Glomerular endothelial cell (primary cell): ENCODE measurements around the gene VKORC1. TPM values are rescaled to one million over a fixed set of nuclear protein-coding genes. Genes with fewer than 3 reads are reported as not detected.
A peak's percentile ranks its signal among the peaks of the same experiment; 100 is the strongest.

Experiments
- DNase-seq: peaks from one replicate; pipeline ENCODE4 v3.0.0-alpha.2; 2011; ENCODE audit warnings: low read depth, low spot score; ENCODE audit errors: extremely low read depth
- total RNA-seq: library from RNA; depleted of rRNA; stranded (reverse); fragments of >200 nt; gene quantifications from 2 replicates; pipeline ENCODE4 v1.2.3, GENCODE V29; 2015

Gene VKORC1
- total RNA-seq, 1 donor from 2014 or later: 167 TPM

- DNase-seq: no peak
Observed at GRCh38 chr16:31083981-31084380, 10.6 kb downstream of the VKORC1 start.

GRCh38 chr16:31083556-31083955 is 11.0 kb downstream of the VKORC1 start:
- no peak for DNase-seq

GRCh38 chr16:31083081-31083480 is 11.5 kb downstream of the VKORC1 start:
- no peak for DNase-seq

GRCh38 chr16:31082368-31083045 is 12.1 kb downstream of the VKORC1 start:
- no peak for DNase-seq

- DNase-seq: no peak
Observed at GRCh38 chr16:31081428-31082351, 12.9 kb downstream of the VKORC1 start.

- no peak for DNase-seq
Observed at GRCh38 chr16:31080756-31081419, 13.7 kb downstream of the VKORC1 start.

- DNase-seq: no peak
Observed at GRCh38 chr16:31080035-31080629, 14.5 kb downstream of the VKORC1 start.

GRCh38 chr16:31079342-31079944 is 15.2 kb downstream of the VKORC1 start:
- DNase-seq: no peak

GRCh38 chr16:31078597-31079341 is 15.8 kb downstream of the VKORC1 start:
- DNase-seq: no peak

- no peak for DNase-seq
Observed at GRCh38 chr16:31077592-31078396, 16.8 kb downstream of the VKORC1 start.

- DNase-seq: no peak
Observed at GRCh38 chr16:31077024-31077423, 17.6 kb downstream of the VKORC1 start.

- no peak for DNase-seq
Observed at GRCh38 chr16:31076319-31076718, 18.3 kb downstream of the VKORC1 start.

- DNase-seq: no peak
Observed at GRCh38 chr16:31074814-31075183, 19.8 kb downstream of the VKORC1 start.

GRCh38 chr16:31073970-31074813 is 20.4 kb downstream of the VKORC1 start, which contains the start of the genes ZNF646 and ZNF668:
ZNF646 (plus strand) TSS chr16:31074422; CDS start chr16:31076325, 1,903 bp downstream.
ZNF668 (minus strand) TSS chr16:31074240; CDS start chr16:31064459, 9,781 bp downstream.
- peak; percentile 97 for DNase-seq

GRCh38 chr16:31073142-31073969 is 21.2 kb downstream of the VKORC1 start:
- no peak for DNase-seq

- no peak for DNase-seq
Observed at GRCh38 chr16:31072540-31073141, 22.0 kb downstream of the VKORC1 start.

- no peak for DNase-seq
Observed at GRCh38 chr16:31071861-31072260, 22.7 kb downstream of the VKORC1 start.
